Keratinocyte (primary cell): Measurements from ENCODE around the gene SOWAHA.

Source experiments
- CTCF ChIP-seq, 3 experiments: IDR thresholded peaks in 1 of 3; conservative IDR thresholded peaks in 1 of 3; optimal IDR thresholded peaks in 1 of 3; 2 replicates in 2 of 3; 3 replicates in 1 of 3; pipeline versions ENCODE3 to v1.5.1; 2011; ENCODE audit warnings: low read length in 3 of 3, mild to moderate bottlenecking in 3 of 3, moderate library complexity in 2 of 3, control low read depth in 1 of 3, inconsistent platforms in 1 of 3; ENCODE audit not compliant: insufficient read depth in 2 of 3; ENCODE audit errors: extremely low read depth in 1 of 3
- EZH2 ChIP-seq: IDR thresholded peaks from one replicate; pipeline ENCODE4 v1.6.1; 2012; ENCODE audit warnings: inconsistent platforms, mild to moderate bottlenecking, low read length, moderate library complexity

- TF ChIP-seq CTCF (optimal IDR thresholded peaks at IDR 0.05 in 1 of 3, IDR thresholded peaks at IDR 0.05 in 1 of 3, conservative IDR thresholded peaks at IDR 0.05 in 1 of 3; ENCODE audit: extremely low read depth in 1 of 3, insufficient read depth in 2 of 3, low read length in 3 of 3) (peak in 1 of 3 experiments; percentile 7), EZH2 (no peak)
Measured at GRCh38 chr5:132807163-132807838, 5.8 kb upstream of the SOWAHA start.
